Brain microvascular endothelial cell (primary cell): Measurements from ENCODE around the gene PPY.
"Not testable (repeated sequence)": the region's sequence is repeated elsewhere in the genome, so short reads cannot be mapped to it uniquely, and the experiment has no call there.

Source experiments
- DNase-seq: peaks from one replicate; pipeline ENCODE4 v3.0.0-alpha.2; 2020
- H3K27ac ChIP-seq: fragments of 250-450 bp; sonication (Bioruptor Pico); 2 replicates; pipeline ENCODE4 v1.5.1; 2020; ENCODE audit warnings: mild to moderate bottlenecking, moderate library complexity
- H3K27me3 ChIP-seq: fragments of 250-450 bp; sonication (Bioruptor Pico); replicated peaks from 2 replicates; pipeline ENCODE4 v1.5.1; 2020; ENCODE audit warnings: mild to moderate bottlenecking
- H3K36me3 ChIP-seq: fragments of 250-450 bp; sonication (Bioruptor Pico); replicated peaks from 2 replicates; pipeline ENCODE4 v1.5.1; 2020; ENCODE audit warnings: mild to moderate bottlenecking
- H3K4me3 ChIP-seq: 2 replicates; pipeline ENCODE4 v1.5.1; 2011; ENCODE audit warnings: low read depth, mild to moderate bottlenecking, control low read depth, low read length, moderate library complexity
- in situ Hi-C: cut with HindIII; loops from 2 replicates; pipeline ENCODE4 v1.10.0; 2017; ENCODE audit warnings: low sequenced_read_pairs, low pct_ligation_motif_present
- TF ChIP-seq, protein P1 (sequence below): IDR thresholded peaks from 2 replicates; pipeline ENCODE4 v1.5.1; 2011; ENCODE audit warnings: low read depth, mild to moderate bottlenecking, moderate library complexity, low read length, control low read depth, inconsistent platforms; ENCODE audit errors: missing control alignments

The PPY gene

DNA sequence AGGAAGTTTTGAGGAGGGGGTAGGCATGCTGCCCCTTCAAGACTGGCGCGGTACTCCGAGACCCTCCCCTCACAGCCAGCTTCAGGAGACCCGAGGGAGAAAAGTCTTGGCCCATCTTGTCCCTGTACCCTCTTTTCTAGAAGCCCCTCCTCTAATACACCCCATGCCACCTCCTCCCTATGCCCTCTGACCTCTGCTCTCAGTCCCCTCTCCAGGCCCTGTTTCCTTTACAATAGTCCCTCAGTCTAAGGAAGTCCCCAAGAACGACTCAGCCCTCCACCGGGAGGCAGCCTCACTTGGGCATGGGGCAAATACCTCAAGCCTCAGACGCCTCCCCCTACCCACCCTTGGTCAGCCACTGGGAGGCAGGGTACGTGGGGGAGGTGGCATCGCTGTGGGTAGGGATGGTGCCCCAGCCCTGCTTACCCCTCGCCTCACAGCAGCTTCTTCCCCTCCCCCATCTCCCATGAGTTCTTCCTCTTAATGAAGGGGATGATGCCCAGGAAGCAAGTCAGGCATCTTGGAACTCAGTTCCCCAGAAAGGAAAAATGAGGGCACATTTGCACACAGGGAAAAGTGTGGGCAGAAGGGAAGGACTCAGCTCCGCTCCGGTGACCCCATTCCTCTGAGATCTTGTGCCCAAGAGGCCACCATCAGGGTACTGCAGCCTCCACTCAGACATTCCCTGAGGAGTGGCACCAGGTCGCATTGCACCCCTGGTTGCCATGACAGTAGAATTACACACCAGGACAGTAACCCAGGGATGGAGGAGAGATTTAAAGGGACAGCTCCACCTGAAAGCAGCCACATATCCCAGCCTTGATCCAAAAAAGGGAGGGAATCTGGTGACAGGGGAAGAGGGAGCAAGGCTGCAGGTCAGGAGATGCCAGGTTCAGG lies 41.2 kb downstream of the PPY start:
- Histone ChIP-seq H3K4me3 (peak overlapping the region; percentile 48), H3K36me3 (no peaks in the 10 kb centered on the region), H3K27me3 (peaks cover 4% of the 10 kb centered on the region), H3K27ac (no peak overlapping the region)
- TF ChIP-seq, protein P1, sequence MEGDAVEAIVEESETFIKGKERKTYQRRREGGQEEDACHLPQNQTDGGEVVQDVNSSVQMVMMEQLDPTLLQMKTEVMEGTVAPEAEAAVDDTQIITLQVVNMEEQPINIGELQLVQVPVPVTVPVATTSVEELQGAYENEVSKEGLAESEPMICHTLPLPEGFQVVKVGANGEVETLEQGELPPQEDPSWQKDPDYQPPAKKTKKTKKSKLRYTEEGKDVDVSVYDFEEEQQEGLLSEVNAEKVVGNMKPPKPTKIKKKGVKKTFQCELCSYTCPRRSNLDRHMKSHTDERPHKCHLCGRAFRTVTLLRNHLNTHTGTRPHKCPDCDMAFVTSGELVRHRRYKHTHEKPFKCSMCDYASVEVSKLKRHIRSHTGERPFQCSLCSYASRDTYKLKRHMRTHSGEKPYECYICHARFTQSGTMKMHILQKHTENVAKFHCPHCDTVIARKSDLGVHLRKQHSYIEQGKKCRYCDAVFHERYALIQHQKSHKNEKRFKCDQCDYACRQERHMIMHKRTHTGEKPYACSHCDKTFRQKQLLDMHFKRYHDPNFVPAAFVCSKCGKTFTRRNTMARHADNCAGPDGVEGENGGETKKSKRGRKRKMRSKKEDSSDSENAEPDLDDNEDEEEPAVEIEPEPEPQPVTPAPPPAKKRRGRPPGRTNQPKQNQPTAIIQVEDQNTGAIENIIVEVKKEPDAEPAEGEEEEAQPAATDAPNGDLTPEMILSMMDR: no peak
- in situ Hi-C loops: no loop called here
- no peak for DNase-seq

GRCh38 chr17:43900183-43900857 lies 42.0 kb downstream of the PPY start:
- Histone ChIP-seq H3K36me3 (no peaks in the 10 kb centered on the region), H3K27ac (no peak overlapping the region), H3K27me3 (no peaks in the 10 kb centered on the region), H3K4me3 (peak overlapping the region; percentile 48)
- in situ Hi-C loops: no loop called here
- TF ChIP-seq, protein P1: no peak
- peak; percentile 75 for DNase-seq

DNA sequence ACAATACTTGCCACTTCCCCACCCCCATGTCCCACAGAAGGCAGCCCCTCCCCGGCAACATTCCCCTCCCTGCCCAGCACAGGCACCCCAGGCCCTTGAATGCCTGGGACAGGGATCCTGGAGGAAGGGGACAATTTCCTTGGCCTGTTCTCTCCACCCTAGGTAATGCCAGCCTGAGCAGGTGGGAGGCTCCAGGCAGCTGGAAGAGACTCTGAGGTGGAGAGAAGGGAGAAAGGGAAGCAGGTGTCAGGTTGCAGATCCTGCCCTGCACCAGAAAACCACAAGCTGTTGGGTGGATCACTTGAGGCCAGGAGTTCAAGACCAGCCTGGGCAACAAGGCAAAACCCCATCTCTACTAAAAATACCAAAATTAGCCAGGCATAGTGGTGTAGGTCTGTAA lies 43.8 kb downstream of the PPY start:
- Histone ChIP-seq H3K36me3 (no peaks in the 10 kb centered on the region), H3K4me3 (no peak overlapping the region), H3K27ac (no peak overlapping the region), H3K27me3 (no peaks in the 10 kb centered on the region)
- TF ChIP-seq, protein P1: no peak
- in situ Hi-C loops: no loop called here
- no peak for DNase-seq

- in situ Hi-C loops: no loop called here
- H3K27ac ChIP-seq: no peak overlapping the region
- H3K4me3 ChIP-seq: no peak overlapping the region
- H3K27me3 ChIP-seq: no peaks in the 10 kb centered on the region
- DNase-seq: no peak
- no peaks in the 10 kb centered on the region for H3K36me3 ChIP-seq
- TF ChIP-seq, protein P1: no peak
Measured at GRCh38 chr17:43897831-43898230, 44.4 kb downstream of the PPY start.

GRCh38 chr17:43894494-43894893 lies 47.8 kb downstream of the PPY start:
- H3K4me3 ChIP-seq: not testable (repeated sequence)

GRCh38 chr17:43892647-43892952 lies 49.7 kb downstream of the PPY start:
- DNase-seq: no peak
- in situ Hi-C loops: no loop called here
- TF ChIP-seq, protein P1: no peak
- Histone ChIP-seq H3K27ac (no peak overlapping the region), H3K36me3 (no peaks in the 10 kb centered on the region), H3K4me3 (no peak overlapping the region), H3K27me3 (no peaks in the 10 kb centered on the region)

More at GRCh38 chr17:43894494-43894893, 47.8 kb downstream of the PPY start:
- H3K36me3 ChIP-seq, H3K27ac ChIP-seq, H3K27me3 ChIP-seq, in situ Hi-C loops, DNase-seq: not testable (repeated sequence)
